NCI-H510A (cell line): ENCODE results near the gene ASTN2.
"Not testable (repeated sequence)": the region's sequence is repeated elsewhere in the genome, so short reads cannot be mapped to it uniquely, and the experiment has no call there.

ENCODE experiments used
- DNase-seq: peaks from one replicate; lab custom pipeline; 2025; lab: John Stamatoyannopoulos, UW

Gene ASTN2

GRCh38 chr9:116460026-116460425 is 954.8 kb downstream of the ASTN2 start:
- DNase-seq = no peak

- no peak for DNase-seq
These were observed 955.3 kb downstream of the ASTN2 start for GRCh38 chr9:116459576-116459975.

GRCh38 chr9:116456490-116457088 is 958.3 kb downstream of the ASTN2 start:
- DNase-seq = no peak

- not testable (repeated sequence) for DNase-seq
These were observed 960.3 kb downstream of the ASTN2 start for GRCh38 chr9:116454539-116454938.

GRCh38 chr9:116453785-116454184 is 961.1 kb downstream of the ASTN2 start:
- DNase-seq = no peak

- no peak for DNase-seq
These were observed 962.2 kb downstream of the ASTN2 start for GRCh38 chr9:116452634-116453033.

GRCh38 chr9:116452227-116452626 is 962.6 kb downstream of the ASTN2 start:
- DNase-seq = no peak

- no peak for DNase-seq
These were observed 963.2 kb downstream of the ASTN2 start for GRCh38 chr9:116451500-116452115.

GRCh38 chr9:116450378-116451139 is 964.3 kb downstream of the ASTN2 start:
- no peak for DNase-seq

- no peak for DNase-seq
These were observed 964.9 kb downstream of the ASTN2 start for GRCh38 chr9:116449949-116450348.

GRCh38 chr9:116448431-116448830 is 966.4 kb downstream of the ASTN2 start:
- no peak for DNase-seq

- DNase-seq = no peak
These were observed 966.9 kb downstream of the ASTN2 start for GRCh38 chr9:116447934-116448333.

- DNase-seq = no peak
These were observed 972.3 kb downstream of the ASTN2 start for GRCh38 chr9:116442528-116442927.

- DNase-seq = no peak
These were observed 977.2 kb downstream of the ASTN2 start for GRCh38 chr9:116437411-116438370.

- no peak for DNase-seq
These were observed 978.7 kb downstream of the ASTN2 start for GRCh38 chr9:116436121-116436520.

- DNase-seq = no peak
These were observed 979.2 kb downstream of the ASTN2 start for GRCh38 chr9:116435706-116436105.

GRCh38 chr9:116434314-116434713 is 980.5 kb downstream of the ASTN2 start:
- no peak for DNase-seq

GRCh38 chr9:116432051-116432450 is 982.8 kb downstream of the ASTN2 start:
- DNase-seq = no peak

GRCh38 chr9:116430849-116431248 is 984.0 kb downstream of the ASTN2 start:
- no peak for DNase-seq

- no peak for DNase-seq
These were observed 989.6 kb downstream of the ASTN2 start for GRCh38 chr9:116425244-116425643.

GRCh38 chr9:116423149-116423548 is 991.7 kb downstream of the ASTN2 start:
- DNase-seq = no peak
